ENCODE data around the gene PAM.

The PAM gene

GRCh38 chr5:102781786-102782185, 26.7 kb downstream of the PAM start:
- DNase-seq (ENCODE audit: low read depth) = no peak

- no peak for DNase-seq (ENCODE audit: low read depth)
Observed at GRCh38 chr5:102782217-102782872, 27.2 kb downstream of the PAM start.

- no peak for DNase-seq (ENCODE audit: low read depth)
Observed at GRCh38 chr5:102787134-102787533, 32.0 kb downstream of the PAM start.

DNA sequence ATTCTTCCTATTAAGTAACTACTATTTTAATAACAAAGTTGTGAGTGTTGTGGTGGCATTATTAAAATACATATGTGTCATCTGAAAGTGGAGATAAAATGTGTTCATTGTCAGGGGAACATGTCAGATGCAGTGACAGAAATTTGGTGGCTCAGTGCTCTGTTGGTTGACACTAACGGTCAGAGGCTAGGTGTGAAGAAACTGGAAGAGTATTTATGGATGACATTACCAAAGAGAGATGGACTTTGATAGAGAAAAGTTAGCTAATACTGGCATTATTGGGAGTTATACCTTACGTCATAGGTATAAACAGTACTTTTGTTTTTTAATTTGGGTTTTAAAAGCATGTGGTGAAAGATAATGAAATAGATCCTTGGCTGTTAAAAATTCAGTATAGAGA, 33.7 kb downstream of the PAM start:
- no peak for DNase-seq (ENCODE audit: low read depth)

DNA sequence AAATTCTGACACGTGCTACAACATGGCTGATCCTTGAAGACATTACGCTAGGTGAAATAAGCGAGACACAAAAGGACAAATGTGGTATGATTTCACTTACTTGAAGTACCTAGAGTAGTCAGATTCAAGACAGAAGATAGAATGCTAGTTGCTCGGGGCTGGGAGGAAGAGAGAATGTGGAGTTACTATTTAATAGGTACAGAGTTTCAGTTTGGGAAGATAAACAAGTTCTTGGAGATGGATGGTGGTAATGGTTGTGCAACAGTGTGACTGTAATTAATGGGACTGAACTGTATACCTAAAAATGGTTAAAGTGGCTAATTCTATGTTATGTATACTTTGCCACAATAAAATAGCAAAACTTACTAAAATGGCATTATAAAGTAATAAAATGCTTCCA, 34.4 kb downstream of the PAM start:
- DNase-seq (ENCODE audit: low read depth) = no peak

DNA sequence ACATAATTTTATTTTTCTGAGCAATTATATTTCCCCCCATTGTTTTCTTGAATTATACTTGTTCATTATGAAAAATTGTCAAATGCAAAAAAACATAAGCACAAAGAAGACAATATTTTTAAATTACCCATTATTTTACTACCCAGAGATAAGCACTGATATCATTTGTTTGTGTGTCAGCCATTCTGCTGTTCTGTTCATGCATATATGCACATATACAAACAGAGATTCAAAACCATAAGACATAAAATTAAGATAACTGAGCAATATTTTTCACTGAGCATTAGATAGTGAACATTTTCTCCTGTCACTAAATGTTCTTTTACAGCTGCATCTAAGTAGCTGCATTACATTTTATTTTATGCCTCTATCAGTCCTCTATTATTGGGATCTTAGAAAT, 35.6 kb downstream of the PAM start:
- no peak for DNase-seq (ENCODE audit: low read depth)

- peak; percentile 25 for DNase-seq (ENCODE audit: low read depth)
Observed at GRCh38 chr5:102792705-102793104, 37.6 kb downstream of the PAM start.

GRCh38 chr5:102794047-102794446, 38.9 kb downstream of the PAM start:
- DNase-seq (ENCODE audit: low read depth) = no peak

DNA sequence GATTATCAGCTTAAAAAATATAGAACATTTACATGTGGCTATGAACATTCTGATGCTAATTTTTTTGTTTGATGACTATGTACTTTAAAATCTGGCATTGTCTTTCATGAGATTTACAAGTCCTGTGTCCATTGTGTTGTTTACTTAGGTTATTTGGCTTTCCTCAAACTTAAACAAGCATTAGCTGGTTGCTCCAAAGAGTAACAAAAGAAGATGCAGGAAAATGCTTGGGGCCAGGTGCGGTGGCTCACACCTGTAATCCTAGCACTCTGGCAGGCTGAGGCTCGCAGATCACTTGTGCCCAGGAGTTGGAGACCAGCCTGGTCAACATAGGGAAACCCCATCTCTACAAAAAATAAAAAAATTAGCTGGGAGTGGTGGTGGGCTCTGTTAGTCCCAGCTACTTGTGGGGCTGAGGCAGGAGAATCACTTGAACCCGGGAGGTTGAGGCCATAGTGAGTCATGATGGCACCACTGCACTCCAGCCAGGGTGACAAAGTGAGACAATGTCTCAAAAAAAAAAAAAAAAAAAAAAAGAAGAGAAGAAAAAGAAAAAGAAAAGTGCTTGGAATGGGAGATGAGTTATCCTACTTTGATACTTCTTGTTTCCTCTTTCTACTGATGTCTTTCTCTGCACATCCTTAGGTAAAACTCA, 39.7 kb downstream of the PAM start:
- DNase-seq (ENCODE audit: low read depth) = no peak

GRCh38 chr5:102795526-102795925, 40.4 kb downstream of the PAM start:
- DNase-seq (ENCODE audit: low read depth) = no peak

DNA sequence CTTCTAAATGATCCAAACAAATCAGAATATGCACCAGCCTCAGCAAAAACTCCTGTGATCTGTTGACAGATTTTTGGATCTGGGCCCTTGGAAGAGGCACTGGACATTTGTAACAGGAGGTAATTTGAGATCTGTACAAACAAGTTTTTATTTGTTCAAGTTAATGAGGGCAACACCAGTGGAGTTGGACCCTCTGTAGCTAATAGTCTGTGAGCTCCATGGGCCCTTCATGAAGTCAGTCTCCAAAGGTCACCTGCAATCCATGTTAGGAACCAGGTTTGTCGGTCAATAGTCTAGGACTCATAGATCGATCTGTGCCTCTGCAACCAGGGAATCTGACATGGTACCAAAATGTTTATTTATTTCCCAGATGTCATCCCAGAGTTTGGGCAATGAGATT, 40.9 kb downstream of the PAM start:
- no peak for DNase-seq (ENCODE audit: low read depth)

DNA sequence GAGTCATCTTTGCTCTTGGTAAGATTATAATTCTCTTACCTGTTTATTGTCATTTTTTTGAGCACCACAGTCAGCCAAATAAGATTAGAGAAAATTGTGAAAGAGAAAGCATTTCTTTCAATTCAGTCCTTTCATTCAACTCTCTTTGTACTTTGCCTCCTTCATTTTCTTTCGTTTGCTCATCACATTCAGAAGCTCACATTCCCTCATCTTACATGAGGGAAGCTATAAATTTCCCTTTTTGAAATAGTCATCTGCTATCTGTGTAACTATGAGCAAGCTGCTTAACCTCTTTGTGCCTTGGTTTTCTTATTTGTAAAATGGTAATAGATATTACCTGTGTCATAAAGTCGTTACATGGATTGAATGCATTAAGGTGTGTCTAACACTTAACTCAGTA, 41.4 kb downstream of the PAM start:
- peak; percentile 15 for DNase-seq (ENCODE audit: low read depth)

DNA sequence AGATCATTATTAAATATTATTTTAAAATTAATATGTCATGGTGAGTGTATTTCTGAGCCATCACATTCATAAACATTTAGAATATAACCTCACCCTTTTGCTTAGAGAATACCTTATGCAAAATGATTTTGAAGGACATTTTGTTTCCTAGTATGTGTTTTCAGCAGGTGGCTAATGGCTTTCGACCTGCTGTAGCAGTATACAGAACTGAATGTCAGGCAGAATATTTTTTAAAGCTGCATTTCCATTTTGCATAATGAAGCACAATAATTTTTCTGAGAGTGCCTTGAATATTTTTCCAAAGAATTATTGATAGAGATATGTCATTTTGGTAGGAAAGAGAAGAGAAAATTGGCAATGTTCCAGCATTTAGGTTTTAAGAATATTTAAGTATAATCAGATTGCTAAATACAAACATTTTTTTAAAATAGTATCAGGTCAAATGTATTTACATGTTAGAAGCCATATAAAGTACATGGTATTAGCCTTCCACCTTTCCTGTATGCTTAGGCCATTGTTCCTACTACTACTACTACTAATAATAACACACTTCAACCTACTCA, 42.3 kb downstream of the PAM start:
- no peak for DNase-seq (ENCODE audit: low read depth)

GRCh38 chr5:102798104-102798785, 43.1 kb downstream of the PAM start:
- DNase-seq (ENCODE audit: low read depth) = no peak

GRCh38 chr5:102799017-102799416, 43.9 kb downstream of the PAM start:
- peak; percentile 15 for DNase-seq (ENCODE audit: low read depth)

DNA sequence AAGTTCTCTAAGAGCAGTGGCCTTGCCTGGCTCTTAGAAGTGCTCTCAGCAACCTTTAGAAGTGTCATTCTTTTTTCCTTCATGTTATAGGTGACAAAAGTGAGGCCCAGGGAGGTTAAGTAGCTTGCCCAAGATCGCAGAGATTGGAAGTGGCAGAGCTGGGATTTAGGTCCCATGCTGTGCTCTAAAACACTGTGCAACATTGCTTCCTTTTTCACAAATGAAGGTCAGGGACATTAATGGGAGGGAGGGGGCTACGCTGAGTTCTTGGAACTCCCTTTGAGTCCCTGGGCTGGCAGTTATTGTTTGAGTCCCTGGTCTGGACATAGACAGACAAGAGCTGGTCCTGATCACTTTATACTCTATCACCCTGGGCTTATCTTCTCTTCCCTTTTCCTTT, 45.3 kb downstream of the PAM start:
- DNase-seq (ENCODE audit: low read depth) = no peak

- DNase-seq (ENCODE audit: low read depth) = no peak
Observed at GRCh38 chr5:102801371-102801770, 46.3 kb downstream of the PAM start.

GRCh38 chr5:102802708-102803458, 47.8 kb downstream of the PAM start:
- no peak for DNase-seq (ENCODE audit: low read depth)

GRCh38 chr5:102807878-102808502, 52.9 kb downstream of the PAM start:
- DNase-seq (ENCODE audit: low read depth) = peak; percentile 56

DNA sequence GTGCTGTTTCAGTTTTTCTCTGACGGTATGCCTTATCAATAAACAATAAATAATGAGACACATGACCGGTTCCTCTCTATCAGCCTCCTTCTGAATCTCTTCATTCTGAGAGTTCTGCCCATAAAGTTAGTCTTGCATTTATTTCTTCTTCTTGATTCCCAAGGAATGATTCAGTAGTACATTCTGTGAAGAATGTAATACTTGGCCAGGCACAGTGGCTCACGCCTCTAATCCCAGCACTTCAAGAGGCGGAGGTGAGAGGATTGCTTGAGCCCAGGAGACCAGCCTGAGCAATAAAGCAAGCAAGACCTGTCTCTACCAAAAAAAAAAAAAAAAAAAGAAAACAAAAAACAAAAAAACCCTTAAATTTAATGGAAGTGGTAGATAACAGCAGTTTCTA, 53.9 kb downstream of the PAM start:
- peak; percentile 40 for DNase-seq (ENCODE audit: low read depth)

- DNase-seq (ENCODE audit: low read depth) = peak; percentile 60
Observed at GRCh38 chr5:102811972-102812371, 56.9 kb downstream of the PAM start.

- no peak for DNase-seq (ENCODE audit: low read depth)
Observed at GRCh38 chr5:102813740-102814139, 58.6 kb downstream of the PAM start.
